GM21447 (cell line): Measurements from ENCODE around the gene SMARCAL1.

ENCODE experiments used
- ATAC-seq: cut with Tn5 transposase; IDR thresholded peaks from one replicate; pipeline ENCODE4 v1.9.1; 2021; ENCODE audit not compliant: unreplicated experiment

Gene SMARCAL1

GRCh38 chr2:216522892-216523502 lies 110.7 kb downstream of the SMARCAL1 start:
- ATAC-seq, result no peak

GRCh38 chr2:216525972-216526371 lies 113.7 kb downstream of the SMARCAL1 start:
- ATAC-seq, result no peak

- ATAC-seq, result no peak
Observed at GRCh38 chr2:216526939-216527338, 114.7 kb downstream of the SMARCAL1 start.

GRCh38 chr2:216527600-216527999 lies 115.3 kb downstream of the SMARCAL1 start:
- no peak for ATAC-seq

- no peak for ATAC-seq
Observed at GRCh38 chr2:216532562-216532961, 120.3 kb downstream of the SMARCAL1 start.
